Retinal pigment epithelial cell (primary cell): ENCODE results near the gene CEP131.

Source experiments
- DNase-seq: peaks from one replicate; pipeline ENCODE4 v3.0.0-alpha.2; 2010; ENCODE audit warnings: low read depth
- H3K4me3 ChIP-seq: 2 replicates; pipeline ENCODE4 v1.5.1; 2011; ENCODE audit warnings: mild to moderate bottlenecking, low read length, control low read depth, moderate library complexity
- CTCF ChIP-seq: conservative IDR thresholded peaks from 2 replicates; pipeline ENCODE4 v1.5.1; 2011; ENCODE audit warnings: low read depth, low read length, control low read depth, inconsistent platforms

Gene CEP131

GRCh38 chr17:81263371-81264181 lies 40.8 kb upstream of the CEP131 start:
- TF ChIP-seq CTCF: no peak
- no peak overlapping the region for H3K4me3 ChIP-seq
- no peak for DNase-seq

- no peak overlapping the region for H3K4me3 ChIP-seq
- no peak for DNase-seq
- no peak for TF ChIP-seq CTCF
Measured at GRCh38 chr17:81261582-81262336, 39.0 kb upstream of the CEP131 start.

GRCh38 chr17:81261096-81261495 lies 38.3 kb upstream of the CEP131 start:
- no peak overlapping the region for H3K4me3 ChIP-seq
- no peak for DNase-seq
- no peak for TF ChIP-seq CTCF

- no peak overlapping the region for H3K4me3 ChIP-seq
- TF ChIP-seq CTCF: no peak
Measured at GRCh38 chr17:81260641-81261040, 37.9 kb upstream of the CEP131 start.

GRCh38 chr17:81260171-81260570 lies 37.4 kb upstream of the CEP131 start:
- no peak for TF ChIP-seq CTCF
- no peak for DNase-seq
- no peak overlapping the region for H3K4me3 ChIP-seq

More at GRCh38 chr17:81260641-81261040, 37.9 kb upstream of the CEP131 start:
- no peak for DNase-seq

GRCh38 chr17:81259058-81259605 lies 36.4 kb upstream of the CEP131 start:
- no peak for DNase-seq
- H3K4me3 ChIP-seq: no peak overlapping the region
- TF ChIP-seq CTCF: no peak
